Mucosa of stomach (tissue), 1 donor: ENCODE measurements around the gene BICDL1.
A peak's percentile ranks its signal among the peaks of the same experiment; 100 is the strongest.

Experiments
- H3K27me3 ChIP-seq: one replicate; pipeline ENCODE4 v1.7.0; 2013; ENCODE audit warnings: mild to moderate bottlenecking, low read length; ENCODE audit not compliant: control insufficient read depth, insufficient read depth
- H3K36me3 ChIP-seq: one replicate; pipeline ENCODE4 v1.7.0; 2013; ENCODE audit warnings: low read length; ENCODE audit not compliant: control insufficient read depth, insufficient read depth
- H3K4me1 ChIP-seq: one replicate; pipeline ENCODE4 v1.7.0; 2013; ENCODE audit warnings: mild to moderate bottlenecking, low read length; ENCODE audit not compliant: control insufficient read depth, insufficient read depth
- H3K4me3 ChIP-seq: one replicate; pipeline ENCODE4 v1.7.0; 2013; ENCODE audit warnings: low read length
- H3K9ac ChIP-seq: one replicate; pipeline ENCODE4 v1.7.0; 2013; ENCODE audit warnings: mild to moderate bottlenecking, low read length, moderate library complexity
- H3K9me3 ChIP-seq: one replicate; pipeline ENCODE4 v1.7.0; 2013; ENCODE audit warnings: mild to moderate bottlenecking, low read length, moderate library complexity; ENCODE audit not compliant: control insufficient read depth
- donor health status: Pancreatic carcinoma.

Gene BICDL1

DNA sequence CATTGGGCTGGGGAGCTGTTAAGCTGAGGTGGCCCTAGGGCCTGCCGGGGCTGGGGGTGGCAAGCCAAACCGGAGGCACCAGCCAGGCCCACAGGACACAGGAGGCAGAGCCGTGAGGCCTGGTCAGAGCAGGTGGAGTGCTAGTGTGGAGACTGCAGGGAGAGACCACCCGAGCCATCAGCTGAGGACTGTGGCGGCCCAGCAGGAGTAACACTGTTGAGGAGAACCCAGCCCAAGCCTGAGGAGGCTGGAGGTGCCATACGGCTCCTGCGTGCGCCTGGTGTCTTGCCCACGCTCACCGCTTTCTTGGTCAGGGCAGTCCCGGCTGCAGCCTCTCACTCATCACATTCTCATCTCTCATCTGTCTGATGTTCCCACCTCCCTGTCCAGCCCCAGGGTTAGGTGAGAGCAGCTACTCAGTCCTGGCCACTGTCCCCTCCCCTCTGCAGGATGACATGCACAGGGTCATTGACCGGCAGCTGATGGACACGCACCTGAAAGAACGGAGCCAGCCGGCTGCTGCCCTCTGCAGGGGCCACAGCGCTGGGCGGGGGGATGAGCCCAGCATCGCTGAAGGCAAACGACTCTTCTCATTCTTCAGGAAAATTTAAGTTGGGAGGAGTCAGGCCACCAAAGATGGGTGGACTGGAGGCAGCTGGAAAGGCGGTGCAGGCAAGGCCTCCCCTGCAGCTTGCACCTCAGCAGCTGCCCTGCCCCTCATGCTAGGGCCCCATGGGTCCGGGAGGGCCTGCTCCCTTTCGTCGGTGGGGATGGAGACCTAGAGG, 103.7 kb downstream of the BICDL1 start:
- Histone ChIP-seq H3K4me3 (no peak overlapping the region), H3K36me3 (peaks cover 31% of the 10 kb centered on the region), H3K9me3 (no peaks in the 10 kb centered on the region), H3K27me3 (no peaks in the 10 kb centered on the region), H3K4me1 (no peaks in the 10 kb centered on the region), H3K9ac (no peak overlapping the region)

DNA sequence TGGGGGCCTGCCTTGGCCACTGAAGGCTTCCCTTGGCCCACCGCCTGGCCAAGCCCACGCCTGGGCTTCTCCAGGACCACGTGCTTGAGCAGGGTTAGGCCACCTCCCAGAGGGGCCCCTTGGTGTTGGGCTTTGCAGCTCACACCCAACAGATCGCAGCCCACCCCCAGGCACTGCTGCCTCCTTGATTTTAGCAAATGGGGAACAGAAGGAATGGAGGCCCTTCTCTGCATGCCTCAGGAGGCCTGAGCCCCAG, 104.2 kb downstream of the BICDL1 start:
- no peak overlapping the region for H3K4me3 ChIP-seq
- no peaks in the 10 kb centered on the region for H3K27me3 ChIP-seq
- H3K9ac ChIP-seq, result no peak overlapping the region
- no peaks in the 10 kb centered on the region for H3K9me3 ChIP-seq
- H3K36me3 ChIP-seq, result peaks cover 33% of the 10 kb centered on the region
- H3K4me1 ChIP-seq, result no peaks in the 10 kb centered on the region

GRCh38 chr12:120093592-120094355, 104.7 kb downstream of the BICDL1 start:
- H3K4me3 ChIP-seq, result no peak overlapping the region
- no peaks in the 10 kb centered on the region for H3K27me3 ChIP-seq
- no peak overlapping the region for H3K9ac ChIP-seq
- no peaks in the 10 kb centered on the region for H3K4me1 ChIP-seq
- H3K9me3 ChIP-seq, result no peaks in the 10 kb centered on the region
- H3K36me3 ChIP-seq, result peaks cover 38% of the 10 kb centered on the region

DNA sequence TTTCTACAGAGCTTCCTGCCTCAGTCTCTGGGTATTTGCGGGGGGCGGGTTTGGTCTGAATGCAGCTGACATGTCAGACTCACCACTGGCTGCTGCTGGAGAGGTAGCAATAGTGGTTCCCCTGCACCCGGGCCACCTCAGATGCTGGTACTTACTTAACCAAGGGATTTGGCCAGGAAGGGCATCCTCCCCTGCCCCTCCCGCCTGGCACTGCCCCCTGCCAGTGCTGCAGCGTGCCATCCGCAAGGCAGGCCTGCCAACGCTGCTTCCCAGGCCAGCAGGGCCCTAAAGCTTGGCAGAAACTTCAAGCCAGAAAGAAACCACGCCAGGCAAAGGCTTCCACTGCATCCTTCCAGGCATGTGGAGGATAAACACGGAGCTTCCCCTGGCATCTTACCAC, 105.4 kb downstream of the BICDL1 start:
- H3K4me3 ChIP-seq, result no peak overlapping the region
- H3K9me3 ChIP-seq, result no peaks in the 10 kb centered on the region
- peaks cover 41% of the 10 kb centered on the region for H3K36me3 ChIP-seq
- no peaks in the 10 kb centered on the region for H3K4me1 ChIP-seq
- H3K27me3 ChIP-seq, result no peaks in the 10 kb centered on the region
- H3K9ac ChIP-seq, result no peak overlapping the region

DNA sequence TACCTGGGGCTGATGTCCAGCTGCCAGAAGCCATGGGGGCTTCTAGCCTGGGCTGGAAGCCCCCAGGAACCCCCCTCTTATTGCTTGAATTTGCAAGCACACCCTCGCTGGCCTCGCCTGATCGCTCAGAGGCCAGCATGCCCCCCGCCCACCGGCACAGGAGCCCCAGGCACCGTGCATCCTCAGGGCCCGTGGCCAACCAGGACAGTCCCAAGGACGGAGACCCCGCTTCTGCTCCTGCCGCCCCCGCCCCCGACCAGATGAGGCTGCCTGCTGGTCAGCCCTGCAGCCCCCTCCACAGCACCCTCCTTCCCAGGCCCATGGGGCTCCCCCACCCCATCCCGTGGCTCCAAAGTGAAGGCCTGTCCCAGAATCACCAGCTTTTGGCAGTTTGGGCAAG, 106.3 kb downstream of the BICDL1 start:
- H3K9ac ChIP-seq, result no peak overlapping the region
- H3K9me3 ChIP-seq, result no peaks in the 10 kb centered on the region
- H3K4me3 ChIP-seq, result no peak overlapping the region
- peaks cover 34% of the 10 kb centered on the region for H3K36me3 ChIP-seq
- no peaks in the 10 kb centered on the region for H3K4me1 ChIP-seq
- H3K27me3 ChIP-seq, result no peaks in the 10 kb centered on the region

DNA sequence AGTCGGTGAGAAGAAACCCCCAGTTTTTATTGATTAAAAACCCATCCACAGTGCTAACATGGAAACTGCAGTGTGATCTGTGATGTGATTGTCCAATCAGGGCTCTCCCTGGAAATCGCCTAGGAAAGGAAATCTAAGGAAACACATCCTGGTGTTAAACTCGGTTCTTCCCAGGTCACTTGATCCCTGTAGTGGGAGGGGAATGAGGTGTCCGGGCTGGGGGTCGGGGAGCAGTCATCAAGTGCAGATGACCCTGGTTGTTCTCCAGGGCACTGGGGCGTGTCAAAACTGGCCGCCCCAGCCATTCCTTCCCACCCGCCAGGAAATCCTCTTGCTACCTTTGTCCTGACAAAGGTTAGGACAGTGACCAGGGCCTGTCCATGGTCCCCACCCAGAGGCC, 106.7 kb downstream of the BICDL1 start:
- H3K4me1 ChIP-seq, result peaks cover under 1% of the 10 kb centered on the region
- no peaks in the 10 kb centered on the region for H3K9me3 ChIP-seq
- H3K9ac ChIP-seq, result no peak overlapping the region
- H3K4me3 ChIP-seq, result no peak overlapping the region
- H3K27me3 ChIP-seq, result no peaks in the 10 kb centered on the region
- peaks cover 34% of the 10 kb centered on the region for H3K36me3 ChIP-seq

DNA sequence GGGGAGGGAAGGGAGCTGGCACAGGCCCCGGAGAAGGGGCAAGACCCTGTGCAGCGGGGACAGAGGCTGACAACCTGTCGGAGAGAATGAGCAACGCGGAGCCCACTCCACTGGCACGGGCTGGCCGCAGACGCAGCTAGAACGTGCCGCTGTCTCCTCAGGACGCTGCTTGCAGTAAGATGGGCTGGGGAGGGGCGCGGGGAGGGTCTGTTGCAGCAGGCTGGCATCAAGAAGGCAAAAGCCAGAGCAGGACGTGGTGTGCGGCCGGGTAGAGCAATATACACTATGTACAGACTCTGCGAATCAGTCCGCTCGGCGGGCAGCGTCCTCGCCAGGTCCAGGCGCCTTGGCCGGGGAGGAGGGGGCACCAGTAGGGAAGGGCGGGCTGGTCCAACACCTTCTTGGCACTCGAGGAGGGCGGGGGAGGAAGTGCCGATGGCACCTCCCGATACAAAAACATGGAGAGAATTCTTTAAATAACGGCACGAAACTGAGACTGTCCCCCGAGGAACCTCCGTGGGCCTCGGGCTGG, 107.7 kb downstream of the BICDL1 start:
- H3K36me3 ChIP-seq, result peaks cover 34% of the 10 kb centered on the region
- no peak overlapping the region for H3K4me3 ChIP-seq
- H3K9ac ChIP-seq, result no peak overlapping the region
- peaks cover 11% of the 10 kb centered on the region for H3K4me1 ChIP-seq
- H3K9me3 ChIP-seq, result no peaks in the 10 kb centered on the region
- H3K27me3 ChIP-seq, result no peaks in the 10 kb centered on the region

- peaks cover 46% of the 10 kb centered on the region for H3K36me3 ChIP-seq
Measured at GRCh38 chr12:120098756-120099470, 109.9 kb downstream of the BICDL1 start.

DNA sequence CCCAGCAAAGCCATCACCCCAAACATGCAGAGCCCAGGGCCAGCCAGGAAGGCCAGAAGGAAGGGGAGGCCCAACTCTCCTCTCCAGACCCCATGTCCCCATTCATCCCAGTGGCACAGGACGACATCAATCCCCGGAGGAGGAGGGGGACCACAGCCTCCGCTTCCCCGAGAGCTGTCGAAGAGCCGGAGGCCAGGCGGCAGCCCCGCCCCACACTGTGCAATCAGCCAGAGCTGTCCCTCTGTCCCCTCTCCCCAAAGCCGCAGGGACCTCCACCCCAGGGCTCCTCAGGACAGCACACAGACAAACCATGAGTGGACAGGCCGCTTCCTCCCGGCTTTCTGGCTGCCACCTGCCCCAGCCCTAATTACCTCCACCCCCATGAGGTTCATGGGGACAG, 110.7 kb downstream of the BICDL1 start:
- Histone ChIP-seq H3K36me3 (peaks cover 44% of the 10 kb centered on the region), H3K9ac (no peak overlapping the region), H3K27me3 (no peaks in the 10 kb centered on the region), H3K4me3 (no peak overlapping the region), H3K4me1 (peaks cover 17% of the 10 kb centered on the region), H3K9me3 (no peaks in the 10 kb centered on the region)

More at GRCh38 chr12:120098756-120099470, 109.9 kb downstream of the BICDL1 start:
- Histone ChIP-seq H3K9me3 (no peaks in the 10 kb centered on the region), H3K27me3 (no peaks in the 10 kb centered on the region), H3K9ac (no peak overlapping the region), H3K4me3 (no peak overlapping the region), H3K4me1 (peaks cover 17% of the 10 kb centered on the region)

DNA sequence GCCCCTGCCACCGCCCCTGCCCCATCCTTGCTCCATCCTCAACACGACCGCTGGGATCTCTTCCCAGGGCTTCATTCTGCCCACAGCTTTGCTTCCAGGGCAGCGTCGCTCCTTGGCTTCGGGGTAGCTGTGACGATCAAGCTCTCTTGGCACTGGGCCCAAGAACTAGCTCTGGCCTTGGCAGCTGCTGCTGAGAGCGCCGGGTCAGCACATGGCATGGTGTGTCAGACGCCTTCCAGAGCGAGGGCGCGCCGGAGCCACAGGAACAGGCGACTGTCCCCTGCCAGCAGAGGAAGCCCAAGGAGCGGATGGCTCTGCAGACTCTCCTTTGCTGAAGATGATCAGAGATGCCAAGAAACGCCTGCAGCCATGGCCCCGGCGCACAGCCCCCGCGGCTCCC, 111.6 kb downstream of the BICDL1 start:
- H3K27me3 ChIP-seq, result no peaks in the 10 kb centered on the region
- no peak overlapping the region for H3K9ac ChIP-seq
- peaks cover 23% of the 10 kb centered on the region for H3K4me1 ChIP-seq
- H3K4me3 ChIP-seq, result no peak overlapping the region
- H3K36me3 ChIP-seq, result peaks cover 40% of the 10 kb centered on the region
- H3K9me3 ChIP-seq, result no peaks in the 10 kb centered on the region

DNA sequence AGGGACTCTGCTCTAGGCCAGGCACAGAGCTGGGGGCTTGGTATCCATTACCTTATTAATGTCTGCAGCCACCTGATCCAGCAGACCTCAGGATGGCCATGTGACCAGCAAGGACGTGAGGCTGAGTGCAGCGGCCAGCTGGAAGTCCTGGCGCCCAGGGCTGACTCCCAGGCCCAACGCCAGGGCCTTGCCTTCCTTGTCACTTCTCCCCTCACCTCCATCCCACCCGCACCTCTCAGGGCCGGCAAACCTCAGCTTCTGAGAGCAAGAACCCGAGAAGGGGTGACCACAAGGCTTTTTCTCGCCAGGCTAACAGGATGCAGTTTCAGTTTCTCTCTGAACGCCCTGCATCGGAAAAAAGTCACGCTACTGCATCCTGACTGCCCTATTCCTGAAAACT, 112.1 kb downstream of the BICDL1 start:
- peaks cover 23% of the 10 kb centered on the region for H3K4me1 ChIP-seq
- peaks cover 34% of the 10 kb centered on the region for H3K36me3 ChIP-seq
- H3K27me3 ChIP-seq, result no peaks in the 10 kb centered on the region
- H3K4me3 ChIP-seq, result no peak overlapping the region
- H3K9me3 ChIP-seq, result no peaks in the 10 kb centered on the region
- H3K9ac ChIP-seq, result peak overlapping the region; percentile 22

DNA sequence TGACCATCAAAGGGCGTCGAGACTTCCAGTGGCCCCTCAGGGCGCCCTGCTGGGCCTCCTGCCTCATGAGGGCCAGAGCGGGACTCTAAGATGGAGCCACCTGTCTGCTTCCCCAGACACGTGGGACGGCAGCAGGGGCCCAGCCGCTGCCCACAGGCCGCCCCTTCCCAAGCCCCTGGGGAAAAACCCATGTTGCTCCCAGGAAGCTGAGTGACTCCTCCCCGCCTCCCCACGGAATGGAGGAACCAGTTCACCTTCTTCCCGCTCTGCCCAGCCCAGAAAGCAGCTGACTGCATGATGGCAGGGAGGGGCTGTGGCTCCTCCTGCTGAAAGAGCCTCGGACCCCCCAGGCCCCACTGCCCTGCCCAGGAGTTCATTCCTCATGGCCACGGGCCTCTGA, 112.6 kb downstream of the BICDL1 start:
- H3K27me3 ChIP-seq, result no peaks in the 10 kb centered on the region
- peaks cover 32% of the 10 kb centered on the region for H3K36me3 ChIP-seq
- H3K4me1 ChIP-seq, result peaks cover 23% of the 10 kb centered on the region
- no peaks in the 10 kb centered on the region for H3K9me3 ChIP-seq
- no peak overlapping the region for H3K4me3 ChIP-seq
- no peak overlapping the region for H3K9ac ChIP-seq
